ENCODE measurements around the gene ALG1L2. TPM values are rescaled to one million over a fixed set of nuclear protein-coding genes. Genes with fewer than 3 reads are reported as not detected.
"Not testable (repeated sequence)": the region's sequence is repeated elsewhere in the genome, so short reads cannot be mapped to it uniquely, and the experiment has no call there.

ALG1L2 gene
- polyA plus RNA-seq, 2 of the 4 experiments (the other 2 are of a cell fraction) = not detected

GRCh38 chr3:130084436-130084980, 2.9 kb downstream of the ALG1L2 start (continued):
- no peak for TF ChIP-seq TP53 (CRISPR knock-in tag; IDR thresholded peaks at IDR 0.05)

- CTCF ChIA-PET = no interaction called here
- POLR2A ChIA-PET = no interaction called here
- WGBS (ENCODE audit: missing lambda C conversion rate) = 51% methylated on average over 5 of the region's 6 CpGs
- ATAC-seq (no peak), DNase-seq (ENCODE audit: low read depth in 1 of 2, low spot score in 1 of 2) (no peak), FAIRE-seq (no peak)
- no peaks in the 10 kb centered on the region for H3K9me3 ChIP-seq
- TF ChIP-seq HDAC2 (IDR thresholded peaks at IDR 0.05) (no peak), TP53 (CRISPR knock-in tag; IDR thresholded peaks at IDR 0.05) (no peak), ZFP36 (IDR thresholded peaks at IDR 0.05; ENCODE audit: borderline replicate concordance, partially characterized antibody) (no peak), RCOR1 (IDR thresholded peaks at IDR 0.05; ENCODE audit: low read depth, low read length) (no peak), BHLHE40 (IDR thresholded peaks at IDR 0.05; ENCODE audit: low read depth, low read length) (no peak), KDM1A (IDR thresholded peaks at IDR 0.05; ENCODE audit: low read depth) (no peak), KDM5A (IDR thresholded peaks at IDR 0.05) (no peak), HOXB5 (CRISPR knock-in tag; IDR thresholded peaks at IDR 0.05) (no peak), ESRRA (IDR thresholded peaks at IDR 0.05; ENCODE audit: borderline replicate concordance, low read length) (no peak)
- no peaks in the 10 kb centered on the region for H3K4me1 ChIP-seq
- no peak overlapping the region for H3K4me2 ChIP-seq
- H3K27ac ChIP-seq = no peak overlapping the region
- H3K4me3 ChIP-seq = no peak overlapping the region
Observed at GRCh38 chr3:130085881-130086280, 4.2 kb downstream of the ALG1L2 start.

- WGBS (ENCODE audit: missing lambda C conversion rate) = 100% methylated on average over 1 of the region's 2 CpGs
- DNase-seq (ENCODE audit: low read depth in 1 of 2, low spot score in 1 of 2); H3K4me1 ChIP-seq; H3K9me3 ChIP-seq; ATAC-seq; H3K4me3 ChIP-seq; H3K27ac ChIP-seq; CTCF ChIA-PET; H3K4me2 ChIP-seq; POLR2A ChIA-PET; FAIRE-seq: not testable (repeated sequence)
Observed at GRCh38 chr3:130086628-130087027, 5.0 kb downstream of the ALG1L2 start.

- 54% methylated on average over 4 of the region's 4 CpGs for WGBS (ENCODE audit: missing lambda C conversion rate)
- POLR2A ChIA-PET = no interaction called here
- TF ChIP-seq MAX (IDR thresholded peaks at IDR 0.05) (no peak), JUNB (IDR thresholded peaks at IDR 0.05) (no peak), MAZ (IDR thresholded peaks at IDR 0.05; ENCODE audit: borderline replicate concordance, low read depth, low read length) (no peak), FOSB (CRISPR knock-in tag; IDR thresholded peaks at IDR 0.05) (no peak), NPAS2 (CRISPR knock-in tag; IDR thresholded peaks at IDR 0.05; ENCODE audit: borderline replicate concordance) (no peak), CHD2 (IDR thresholded peaks at IDR 0.05; ENCODE audit: low read length, partially characterized antibody) (no peak), FOSL2 (IDR thresholded peaks at IDR 0.05) (no peak), FOSL2 (CRISPR knock-in tag; IDR thresholded peaks at IDR 0.05) (no peak), ESRRA (IDR thresholded peaks at IDR 0.05; ENCODE audit: borderline replicate concordance, low read length) (no peak), TP53 (CRISPR knock-in tag; IDR thresholded peaks at IDR 0.05) (no peak), HES2 (IDR thresholded peaks at IDR 0.05) (no peak), GATA3 (IDR thresholded peaks at IDR 0.05; ENCODE audit: borderline replicate concordance) (no peak), SMC3 (IDR thresholded peaks at IDR 0.05) (no peak), REST (IDR thresholded peaks at IDR 0.05) (no peak), ZC3H11A (IDR thresholded peaks at IDR 0.05) (no peak), RNF2 (IDR thresholded peaks at IDR 0.05; ENCODE audit: borderline replicate concordance, low read depth) (no peak), CTCF (IDR thresholded peaks at IDR 0.05) (no peak), RCOR1 (IDR thresholded peaks at IDR 0.05; ENCODE audit: low read depth, low read length) (no peak), USF2 (IDR thresholded peaks at IDR 0.05) (no peak)
- Histone ChIP-seq H3K4me2 (no peak overlapping the region), H3K27ac (no peak overlapping the region), H3K4me3 (no peak overlapping the region), H3K4me1 (no peaks in the 10 kb centered on the region), H3K9me3 (no peaks in the 10 kb centered on the region)
- CTCF ChIA-PET = no interaction called here
- DNase-seq (ENCODE audit: low read depth in 1 of 2, low spot score in 1 of 2) (no peak), FAIRE-seq (no peak), ATAC-seq (no peak)
Observed at GRCh38 chr3:130088061-130088460, 6.4 kb downstream of the ALG1L2 start.

GRCh38 chr3:130090681-130091080, 9.1 kb downstream of the ALG1L2 start:
- H3K4me2 ChIP-seq; DNase-seq (ENCODE audit: low read depth in 1 of 2, low spot score in 1 of 2); POLR2A ChIA-PET; H3K4me3 ChIP-seq; H3K9me3 ChIP-seq; FAIRE-seq; H3K4me1 ChIP-seq; ATAC-seq; H3K27ac ChIP-seq: not testable (repeated sequence)
- 31% methylated on average over 3 of the region's 3 CpGs for WGBS (ENCODE audit: missing lambda C conversion rate)
- CTCF ChIA-PET = interaction anchor here (0.9 to 12.2 kb wide), 4 partner anchors 48 to 149 kb away, joined by 3 to 69 read pairs (median 4); no protein-coding TSS in a partner anchor
